GM12878 (cell line): Measurements from ENCODE around the gene EXPH5. TPM values are rescaled to one million over a fixed set of nuclear protein-coding genes. Genes with fewer than 3 reads are reported as not detected.

ENCODE experiments used
- ATAC-seq: fragments of 200-7000 bp; cut with Tn5 transposase; 3 replicates; pipeline ENCODE4 v1.9.1; 2020; ENCODE audit warnings: mild to moderate bottlenecking, moderate library complexity
- BruUV-seq: library from RNA; stranded (reverse); fragments of 400-500 nt; replicated peaks from 2 replicates; lab custom pipeline; 2021; lab: Mats Ljungman, UMichigan
- CTCF ChIA-PET: fragments of 300-600 bp; sonication (Branson Sonifier 250); formaldehyde crosslinking; extraction: SDS; loops from one replicate; lab custom pipeline; 2021; ENCODE audit warnings: inconsistent platforms; lab: Yijun Ruan, JAX
- POLR2A ChIA-PET: fragments of 350-600 bp; formaldehyde crosslinking; extraction: SDS; loops from one replicate; lab custom pipeline; 2021; ENCODE audit warnings: inconsistent platforms; lab: Charles Lee
- RAD21 ChIA-PET: fragments of 300-600 bp; sonication (Branson Sonifier 250); formaldehyde crosslinking; loops from one replicate; lab custom pipeline; 2023; ENCODE audit warnings: antibody characterized with exemption; ENCODE audit not compliant: unreplicated experiment; lab: Charles Lee
- SMC1A ChIA-PET: fragments of 300-600 bp; sonication (Branson Sonifier 250); formaldehyde crosslinking; loops from one replicate; lab custom pipeline; 2023; ENCODE audit not compliant: unreplicated experiment, uncharacterized antibody; lab: Charles Lee
- DNase-seq: peaks from one replicate; pipeline ENCODE4 v3.0.0-alpha.2; 2011; ENCODE audit warnings: low read depth, low spot score
- FAIRE-seq: peaks from 3 replicates; lab custom pipeline; 2011; peaks lifted over from hg19 to GRCh38; lab: Jason Lieb, UNC
- H2AFZ ChIP-seq: 2 replicates; pipeline ENCODE4 v1.6.0; 2011; ENCODE audit warnings: low read depth, low read length, control low read depth; ENCODE audit not compliant: control insufficient read depth
- H3K27ac ChIP-seq: 2 replicates; pipeline ENCODE4 v1.5.1; 2011; ENCODE audit warnings: control low read depth; ENCODE audit not compliant: control insufficient read depth, insufficient read depth
- H3K27me3 ChIP-seq, 2 experiments: replicated peaks in 1 of 2; 2 replicates each; pipeline versions ENCODE4 v1.6.0 to v1.6.1; 2011; ENCODE audit warnings: low read length in 1 of 2; ENCODE audit not compliant: control insufficient read depth in 2 of 2, insufficient read depth in 2 of 2
- H3K36me3 ChIP-seq, 2 experiments: 2 replicates each; pipeline ENCODE4 v1.5.1; 2011; ENCODE audit warnings: low read length in 1 of 2; ENCODE audit not compliant: control insufficient read depth in 2 of 2, insufficient read depth in 2 of 2
- H3K4me1 ChIP-seq: 2 replicates; pipeline ENCODE4 v1.6.1; 2011; ENCODE audit warnings: mild to moderate bottlenecking, low read length, moderate library complexity, mixed read lengths; ENCODE audit not compliant: control insufficient read depth, insufficient read depth
- H3K4me2 ChIP-seq: 2 replicates; pipeline ENCODE4 v1.6.0; 2011; ENCODE audit warnings: control low read depth; ENCODE audit not compliant: control insufficient read depth, insufficient read depth
- H3K4me3 ChIP-seq: fragments of 200-600 bp; sonication (generic); 2 replicates; pipeline ENCODE4 v1.5.1; 2016
- H3K79me2 ChIP-seq: 2 replicates; pipeline ENCODE4 v1.6.0; 2011; ENCODE audit warnings: low read length; ENCODE audit not compliant: control insufficient read depth, insufficient read depth
- H3K9ac ChIP-seq: 2 replicates; pipeline ENCODE4 v1.8.0; 2011; ENCODE audit warnings: low read length, control low read depth, mixed read lengths; ENCODE audit not compliant: control insufficient read depth, insufficient read depth
- H3K9me3 ChIP-seq: replicated peaks from 3 replicates; pipeline ENCODE4 v1.5.1; 2011; ENCODE audit warnings: mild to moderate bottlenecking, low read length; ENCODE audit not compliant: control insufficient read depth, insufficient read depth
- H4K20me1 ChIP-seq: 2 replicates; pipeline ENCODE4 v1.6.0; 2011; ENCODE audit not compliant: control insufficient read depth, insufficient read depth
- BHLHE40 ChIP-seq, 2 experiments: fragments of 450-650 bp in 1 of 2; IDR thresholded peaks; 2 replicates each; pipeline ENCODE4 v1.6.1; 2011 to 2017; ENCODE audit warnings: low read depth in 2 of 2, borderline replicate concordance in 1 of 2, improper control_type of control experiment in 1 of 2, low read length in 1 of 2, mild to moderate bottlenecking in 1 of 2
- CREB1 ChIP-seq: IDR thresholded peaks from 2 replicates; pipeline ENCODE4 v1.6.1; 2012; ENCODE audit warnings: low read depth, mild to moderate bottlenecking, inconsistent platforms
- CTCF ChIP-seq, 3 experiments: IDR thresholded peaks in 2 of 3; conservative IDR thresholded peaks in 1 of 3; 2 replicates each; pipeline ENCODE4 v1.5.1; 2011; ENCODE audit warnings: low read depth in 3 of 3, low read length in 3 of 3, mild to moderate bottlenecking in 3 of 3, control low read depth in 2 of 3, moderate library complexity in 2 of 3, inconsistent platforms in 1 of 3, mixed read lengths in 1 of 3; ENCODE audit not compliant: control insufficient read depth in 2 of 3, insufficient read depth in 1 of 3; ENCODE audit errors: extremely low read depth in 1 of 3
- HSF1 ChIP-seq: fragments of 150-350 bp; IDR thresholded peaks from 2 replicates; pipeline ENCODE4 v1.6.1; 2014; ENCODE audit warnings: mild to moderate bottlenecking, low read depth, low read length
- IRF3 ChIP-seq: fragments of 450-650 bp; IDR thresholded peaks from 2 replicates; pipeline ENCODE4 v1.6.1; 2014; ENCODE audit warnings: mild to moderate bottlenecking
- MEF2A ChIP-seq: IDR thresholded peaks from 2 replicates; pipeline ENCODE4 v1.6.1; 2011; ENCODE audit warnings: low read depth, mild to moderate bottlenecking, low read length, moderate library complexity; ENCODE audit not compliant: insufficient read depth
- MEF2B ChIP-seq: fragments of 450-650 bp; IDR thresholded peaks from 2 replicates; pipeline ENCODE4 v1.6.1; 2018; ENCODE audit warnings: mild to moderate bottlenecking, moderate library complexity; ENCODE audit not compliant: partially characterized antibody, poor library complexity, severe bottlenecking
- MTA2 ChIP-seq: fragments of 450-650 bp; IDR thresholded peaks from 2 replicates; pipeline ENCODE4 v1.6.1; 2016; ENCODE audit warnings: low read depth, mild to moderate bottlenecking, moderate library complexity
- MYC ChIP-seq: IDR thresholded peaks from 2 replicates; pipeline ENCODE4 v1.6.1; 2011; ENCODE audit warnings: mild to moderate bottlenecking, low read length, moderate library complexity, inconsistent platforms; ENCODE audit not compliant: insufficient read depth, insufficient replicate concordance, insufficient read length, severe bottlenecking
- PML ChIP-seq: IDR thresholded peaks from 2 replicates; pipeline ENCODE4 v1.6.1; 2012; ENCODE audit warnings: low read length, inconsistent platforms
- PRDM15 ChIP-seq: fragments of 450-650 bp; formaldehyde crosslinking; IDR thresholded peaks from 2 replicates; pipeline ENCODE4 v1.4.0; 2020; ENCODE audit warnings: mild to moderate bottlenecking, moderate library complexity
- RUNX3 ChIP-seq: IDR thresholded peaks from 2 replicates; pipeline ENCODE4 v1.6.1; 2012; ENCODE audit warnings: low read length, inconsistent platforms
- ZNF384 ChIP-seq: IDR thresholded peaks from 2 replicates; pipeline ENCODE4 v1.6.1; 2012; ENCODE audit warnings: low read depth, mild to moderate bottlenecking, low read length, improper control_type of control experiment, borderline replicate concordance
- WGBS: methylation state at CpG from one replicate; pipeline ENCODE4 v1.1.6; 2016; ENCODE audit warnings: low lambda C conversion rate; ENCODE audit not compliant: insufficient replicate concordance, insufficient coverage; ENCODE audit errors: missing lambda C conversion rate; 5-methylcytosine and 5-hydroxymethylcytosine counted together
- in situ Hi-C: fragments of 300-500 bp; cut with MboI; formaldehyde crosslinking; loops from 9 replicates; pipeline ENCODE4 v1.14.3; 2018; ENCODE audit warnings: mixed read lengths
- intact Hi-C: fragments of 100-400 bp; cut with micrococcal nuclease; formaldehyde crosslinking; loops from one replicate; pipeline ENCODE4 v1.14.2; 2022; ENCODE audit not compliant: unreplicated experiment
- polyA plus RNA-seq, 11 experiments: library from polyadenylated mRNA; depleted of rRNA in 4 of 11; unstranded in 6 of 11; stranded (reverse) in 5 of 11; fragments of >200 nt; fragmentation: Nextera tagmentation in 4 of 11; fragmentation: Illumina TruSeq in 1 of 11; extraction: Ambion mirVana in 4 of 11; extraction: Trizol in 1 of 11; gene quantifications; 1 replicate in 1 of 11; 2 replicates in 10 of 11; pipeline versions ENCODE4 v1.2.1 to v1.2.3, GENCODE V29; 2011 to 2016; ENCODE audit warnings: inconsistent platforms in 2 of 11, missing spikeins in 2 of 11, low read depth in 1 of 11
- total RNA-seq, 4 experiments: library from RNA; depleted of rRNA in 3 of 4; stranded (reverse); fragments of >200 nt in 3 of 4; fragmentation: Illumina TruSeq in 1 of 4; extraction: Trizol in 1 of 4; gene quantifications; 2 replicates each; pipeline versions ENCODE4 v1.2.1 to v1.2.3, GENCODE V29; 2013 to 2021

Gene EXPH5
- total and polyA plus RNA-seq, 10 of the 15 experiments (the other 5 are each of a cell fraction or from before 2014, with no cell fraction given), result 0.69 to 11.1 (median 4.3) TPM

- intact Hi-C loops (no loop called here), in situ Hi-C loops (no loop called here)
- H3K79me2 ChIP-seq, result no peaks in the 10 kb centered on the region
- no peaks in the 10 kb centered on the region for H3K27me3 ChIP-seq
- WGBS, result 28% methylated on average over 4 of the region's 4 CpGs
- no peak overlapping the region for H3K27ac ChIP-seq
- H3K4me3 ChIP-seq, result no peak overlapping the region
- FAIRE-seq (no peak), DNase-seq (no peak), ATAC-seq (peak; percentile 17)
- H3K36me3 ChIP-seq, result no peaks in the 10 kb centered on the region
- H3K4me1 ChIP-seq, result peaks cover 11% of the 10 kb centered on the region
- no peaks in the 10 kb centered on the region for H4K20me1 ChIP-seq
- ChIA-PET RAD21 (interaction anchor here (0.6 to 1.2 kb wide), 2 partner anchors 57 to 72 kb away, joined by 3 to 4 read pairs; no protein-coding TSS in a partner anchor), POLR2A (interaction anchor here (0.6 to 5.5 kb wide), 2 partner anchors 29 to 193 kb away, joined by 4 to 23 read pairs; no protein-coding TSS in a partner anchor), SMC1A (interaction anchor here (0.6 to 3.9 kb wide), 9 partner anchors 10 to 845 kb away, joined by 3 to 26 read pairs (median 3); no protein-coding TSS in a partner anchor), CTCF (interaction anchor here (1.3 to 4.2 kb wide), 4 partner anchors 13 to 119 kb away, joined by 4 to 58 read pairs (median 9); no protein-coding TSS in a partner anchor)
- no peak overlapping the region for H3K9ac ChIP-seq
- BruUV-seq, result no TSS peak
- peak overlapping the region; percentile 13; the same call in 1 of the 2 replicates for H3K4me2 ChIP-seq
- no peak overlapping the region for H2AFZ ChIP-seq
- H3K9me3 ChIP-seq, result no peaks in the 10 kb centered on the region
- TF ChIP-seq MTA2 (peak; percentile 45), PML (no peak), RUNX3 (peak; percentile 42), CTCF (IDR thresholded peaks at IDR 0.05 in 2 of 3, conservative IDR thresholded peaks at IDR 0.05 in 1 of 3; ENCODE audit: control insufficient read depth in 2 of 3, extremely low read depth in 1 of 3, insufficient read depth in 1 of 3, low read depth in 3 of 3, low read length in 3 of 3) (no peak), MEF2A (no peak), IRF3 (no peak), ZNF384 (no peak), MYC (no peak), HSF1 (no peak), MEF2B (peak; percentile 11), PRDM15 (CRISPR knock-in tag) (no peak), CREB1 (no peak), BHLHE40 (IDR thresholded peaks at IDR 0.05; ENCODE audit: borderline replicate concordance in 1 of 2, low read depth in 2 of 2, low read length in 1 of 2) (peak in 1 of 2 experiments; percentile 52; a peak in 1 of 4 replicates)
Observed at GRCh38 chr11:108587109-108587508, 6.5 kb downstream of the EXPH5 start.
